Subcutaneous adipose tissue (tissue), 4 donors: ENCODE measurements around the gene RAB33A. TPM values are rescaled to one million over a fixed set of nuclear protein-coding genes. Genes with fewer than 3 reads are reported as not detected.

Experiments
- CTCF ChIP-seq: fragments of 450-650 bp; IDR thresholded peaks from one replicate; pipeline ENCODE4 v1.5.1; 2016; ENCODE audit warnings: low read depth, mild to moderate bottlenecking, control low read depth, antibody characterized with exemption, moderate library complexity
- total RNA-seq, 4 donors: library from RNA; depleted of rRNA; stranded (reverse); fragments of >200 nt; gene quantifications; one replicate each; pipeline ENCODE4 v1.1.0, GENCODE V29; 2016

Gene RAB33A
- total RNA-seq, 4 donors from 2014 or later, result 0.88 to 3.6 TPM; not detected in 2

GRCh38 chrX:130163398-130163797, 8.4 kb upstream of the RAB33A start:
- no peak for TF ChIP-seq CTCF

- no peak for TF ChIP-seq CTCF
Measured at GRCh38 chrX:130165181-130165702, 6.5 kb upstream of the RAB33A start.

- TF ChIP-seq CTCF, result no peak
Measured at GRCh38 chrX:130165703-130166502, 5.9 kb upstream of the RAB33A start, which contains the start of gene AIFM1. TSS of gene AIFM1 (minus strand) at chrX:130165841. CDS start at chrX:130165656, 185 bp downstream.

GRCh38 chrX:130166503-130166777, 5.3 kb upstream of the RAB33A start:
- TF ChIP-seq CTCF, result no peak

- no peak for TF ChIP-seq CTCF
Measured at GRCh38 chrX:130167040-130167439, 4.7 kb upstream of the RAB33A start.

- no peak for TF ChIP-seq CTCF
Measured at GRCh38 chrX:130170752-130171445, 863 bp upstream of the RAB33A start.

GRCh38 chrX:130172127-130172845, 524 bp downstream of the RAB33A start:
- TF ChIP-seq CTCF, result no peak
